MCF 10A (cell line): ENCODE results near the gene ZSWIM8. TPM values are rescaled to one million over a fixed set of nuclear protein-coding genes. Genes with fewer than 3 reads are reported as not detected.

ENCODE experiments used
- BruUV-seq: library from RNA; stranded (reverse); fragments of 400-500 nt; replicated peaks from 2 replicates; lab custom pipeline; 2021; lab: Mats Ljungman, UMichigan
- CTCF ChIA-PET: fragments of 300-600 bp; sonication (Branson Sonifier 250); formaldehyde crosslinking; extraction: SDS; loops from one replicate; lab custom pipeline; 2021; ENCODE audit warnings: antibody characterized with exemption, inconsistent platforms; lab: Yijun Ruan, JAX
- POLR2A ChIA-PET: fragments of 300-600, 350-650 bp; sonication (Branson Sonifier 250); formaldehyde crosslinking; extraction: SDS; loops from one replicate; lab custom pipeline; 2020; ENCODE audit warnings: antibody characterized with exemption, inconsistent platforms; lab: Yijun Ruan, JAX
- DNase-seq: peaks from one replicate; pipeline ENCODE4 v3.0.0-alpha.2; 2018; ENCODE audit not compliant: unreplicated experiment
- H3K27ac Mint-ChIP-seq: one replicate; pipeline ENCODE4 v1.8.0; 2022; ENCODE audit warnings: mild to moderate bottlenecking, low read depth, mixed read lengths; ENCODE audit not compliant: unreplicated experiment
- H3K27me3 Mint-ChIP-seq: one replicate; pipeline ENCODE4 v1.8.0; 2022; ENCODE audit warnings: mixed read lengths; ENCODE audit not compliant: insufficient read depth, unreplicated experiment
- H3K36me3 Mint-ChIP-seq: one replicate; pipeline ENCODE4 v1.8.0; 2022; ENCODE audit warnings: mild to moderate bottlenecking, moderate library complexity, mixed read lengths; ENCODE audit not compliant: insufficient read depth, unreplicated experiment
- H3K4me1 Mint-ChIP-seq: one replicate; pipeline ENCODE4 v1.8.0; 2022; ENCODE audit warnings: mixed read lengths; ENCODE audit not compliant: insufficient read depth, unreplicated experiment
- H3K4me3 Mint-ChIP-seq: one replicate; pipeline ENCODE4 v1.8.0; 2022; ENCODE audit warnings: mild to moderate bottlenecking, moderate library complexity, mixed read lengths; ENCODE audit not compliant: unreplicated experiment
- H3K9me3 Mint-ChIP-seq: one replicate; pipeline ENCODE4 v1.8.0; 2022; ENCODE audit warnings: mixed read lengths; ENCODE audit not compliant: unreplicated experiment
- intact Hi-C: fragments of 100-400 bp; cut with micrococcal nuclease; formaldehyde crosslinking; loops from 2 replicates; pipeline ENCODE4 v1.14.1; 2022
- total RNA-seq: library from RNA; stranded (reverse); gene quantifications from 2 replicates; pipeline ENCODE4 v1.2.3, GENCODE V29; 2022
- TF ChIP-seq, protein P1 (sequence below): fragments of 200-600 bp; IDR thresholded peaks from one replicate; pipeline ENCODE4 v1.8.0; 2022; ENCODE audit warnings: antibody characterized with exemption, mild to moderate bottlenecking; ENCODE audit not compliant: unreplicated experiment

Gene ZSWIM8
- total RNA-seq, 1 experiment from 2014 or later: 84.2 TPM

DNA sequence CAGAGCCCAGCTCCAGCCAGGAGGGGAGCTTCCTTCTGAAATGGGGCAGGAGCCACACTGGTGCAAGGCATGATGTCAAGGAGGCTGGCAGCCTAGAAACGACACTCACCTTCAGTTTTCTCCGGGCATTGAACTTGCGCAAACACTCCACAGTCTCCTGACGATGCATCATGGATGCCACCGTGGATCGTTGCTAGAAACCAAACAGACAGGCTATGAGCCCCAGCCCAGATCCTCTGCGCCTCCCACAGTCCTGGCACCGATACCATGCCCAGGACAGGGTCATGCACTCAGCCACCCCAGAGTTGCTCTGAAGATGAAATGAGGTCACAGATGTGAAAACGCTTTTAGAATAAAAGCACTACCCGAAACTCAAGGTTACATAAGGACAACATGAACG lies 56.9 kb downstream of the ZSWIM8 start:
- TF ChIP-seq, protein P1, sequence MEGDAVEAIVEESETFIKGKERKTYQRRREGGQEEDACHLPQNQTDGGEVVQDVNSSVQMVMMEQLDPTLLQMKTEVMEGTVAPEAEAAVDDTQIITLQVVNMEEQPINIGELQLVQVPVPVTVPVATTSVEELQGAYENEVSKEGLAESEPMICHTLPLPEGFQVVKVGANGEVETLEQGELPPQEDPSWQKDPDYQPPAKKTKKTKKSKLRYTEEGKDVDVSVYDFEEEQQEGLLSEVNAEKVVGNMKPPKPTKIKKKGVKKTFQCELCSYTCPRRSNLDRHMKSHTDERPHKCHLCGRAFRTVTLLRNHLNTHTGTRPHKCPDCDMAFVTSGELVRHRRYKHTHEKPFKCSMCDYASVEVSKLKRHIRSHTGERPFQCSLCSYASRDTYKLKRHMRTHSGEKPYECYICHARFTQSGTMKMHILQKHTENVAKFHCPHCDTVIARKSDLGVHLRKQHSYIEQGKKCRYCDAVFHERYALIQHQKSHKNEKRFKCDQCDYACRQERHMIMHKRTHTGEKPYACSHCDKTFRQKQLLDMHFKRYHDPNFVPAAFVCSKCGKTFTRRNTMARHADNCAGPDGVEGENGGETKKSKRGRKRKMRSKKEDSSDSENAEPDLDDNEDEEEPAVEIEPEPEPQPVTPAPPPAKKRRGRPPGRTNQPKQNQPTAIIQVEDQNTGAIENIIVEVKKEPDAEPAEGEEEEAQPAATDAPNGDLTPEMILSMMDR: no peak
- Mint-ChIP-seq H3K4me3 (no peak overlapping the region), H3K36me3 (peaks cover 39% of the 10 kb centered on the region), H3K27ac (no peak overlapping the region), H3K27me3 (no peaks in the 10 kb centered on the region), H3K9me3 (no peaks in the 10 kb centered on the region), H3K4me1 (peaks cover 5% of the 10 kb centered on the region)
- DNase-seq: no peak
- BruUV-seq: no TSS peak
- CTCF ChIA-PET: interaction anchor here (0.6 to 0.9 kb wide), 3 partner anchors 49 to 238 kb away, joined by 3 to 4 read pairs (median 4); no protein-coding TSS in a partner anchor
- POLR2A ChIA-PET: interaction anchor here (1.3 kb wide), 1 partner anchor 14 kb away, joined by 3 read pairs; no protein-coding TSS in a partner anchor
- intact Hi-C loops: no loop called here

DNA sequence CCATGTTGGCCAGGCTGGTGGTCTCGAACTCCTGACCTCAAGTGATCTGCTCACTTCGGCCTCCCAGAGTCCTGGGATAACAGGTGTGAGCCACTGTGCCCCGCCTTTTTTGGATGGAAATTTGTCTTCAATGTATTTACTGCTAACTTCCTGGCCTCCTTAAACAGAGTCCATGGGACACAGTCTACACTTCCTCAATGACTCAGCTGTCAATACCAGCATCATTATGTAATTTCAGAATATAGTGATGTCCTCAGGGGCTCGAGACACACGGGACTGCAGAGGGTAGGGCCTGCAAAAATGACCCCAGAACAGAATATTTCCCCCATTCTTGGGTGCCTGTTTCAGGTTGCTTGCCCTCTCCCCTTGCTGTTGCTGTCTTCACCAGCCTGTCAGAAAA lies 57.9 kb downstream of the ZSWIM8 start:
- H3K27ac Mint-ChIP-seq: no peak overlapping the region
- DNase-seq: no peak
- BruUV-seq: no TSS peak
- intact Hi-C loops: no loop called here
- no peaks in the 10 kb centered on the region for H3K27me3 Mint-ChIP-seq
- CTCF ChIA-PET: interaction anchor here (0.7 to 1.2 kb wide), 3 partner anchors 10 to 102 kb away, joined by 4 to 6 read pairs (median 5); no protein-coding TSS in a partner anchor
- H3K4me3 Mint-ChIP-seq: no peak overlapping the region
- no peaks in the 10 kb centered on the region for H3K9me3 Mint-ChIP-seq
- TF ChIP-seq, protein P1: no peak
- POLR2A ChIA-PET: interaction anchor here (1.3 kb wide), 1 partner anchor 15 kb away, joined by 3 read pairs; no protein-coding TSS in a partner anchor
- peaks cover 47% of the 10 kb centered on the region for H3K36me3 Mint-ChIP-seq
- H3K4me1 Mint-ChIP-seq: peaks cover 5% of the 10 kb centered on the region

DNA sequence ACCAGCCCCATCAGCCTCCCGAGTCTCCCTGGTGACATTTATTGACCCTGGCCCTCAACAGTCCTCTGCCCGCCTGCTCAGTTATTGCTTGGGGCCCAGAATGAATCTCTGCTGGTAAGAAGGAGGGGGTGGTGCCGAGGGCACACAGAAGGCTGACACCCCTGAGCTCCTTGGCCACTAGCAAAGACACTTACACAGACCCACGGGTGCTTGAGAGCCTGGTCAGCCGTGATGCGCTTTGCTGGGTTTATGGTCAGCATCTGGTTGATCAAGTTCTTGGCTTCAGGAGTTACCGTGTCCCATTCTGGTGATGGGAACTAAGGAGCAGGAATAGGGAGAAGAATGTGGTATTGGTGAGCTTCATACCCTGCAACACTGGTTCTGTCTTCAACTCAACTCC lies 61.6 kb downstream of the ZSWIM8 start:
- peaks cover 41% of the 10 kb centered on the region for H3K36me3 Mint-ChIP-seq
- H3K9me3 Mint-ChIP-seq: no peaks in the 10 kb centered on the region
- ChIA-PET CTCF (interaction anchor here (0.9 to 9.1 kb wide), 9 partner anchors 10 to 256 kb away, joined by 3 to 98 read pairs (median 6); no protein-coding TSS in a partner anchor), POLR2A (no interaction called here)
- intact Hi-C loops: no loop called here
- TF ChIP-seq, protein P1: no peak
- peaks cover 5% of the 10 kb centered on the region for H3K4me1 Mint-ChIP-seq
- no peak overlapping the region for H3K4me3 Mint-ChIP-seq
- no peaks in the 10 kb centered on the region for H3K27me3 Mint-ChIP-seq
- BruUV-seq: no TSS peak
- no peak overlapping the region for H3K27ac Mint-ChIP-seq
- no peak for DNase-seq

DNA sequence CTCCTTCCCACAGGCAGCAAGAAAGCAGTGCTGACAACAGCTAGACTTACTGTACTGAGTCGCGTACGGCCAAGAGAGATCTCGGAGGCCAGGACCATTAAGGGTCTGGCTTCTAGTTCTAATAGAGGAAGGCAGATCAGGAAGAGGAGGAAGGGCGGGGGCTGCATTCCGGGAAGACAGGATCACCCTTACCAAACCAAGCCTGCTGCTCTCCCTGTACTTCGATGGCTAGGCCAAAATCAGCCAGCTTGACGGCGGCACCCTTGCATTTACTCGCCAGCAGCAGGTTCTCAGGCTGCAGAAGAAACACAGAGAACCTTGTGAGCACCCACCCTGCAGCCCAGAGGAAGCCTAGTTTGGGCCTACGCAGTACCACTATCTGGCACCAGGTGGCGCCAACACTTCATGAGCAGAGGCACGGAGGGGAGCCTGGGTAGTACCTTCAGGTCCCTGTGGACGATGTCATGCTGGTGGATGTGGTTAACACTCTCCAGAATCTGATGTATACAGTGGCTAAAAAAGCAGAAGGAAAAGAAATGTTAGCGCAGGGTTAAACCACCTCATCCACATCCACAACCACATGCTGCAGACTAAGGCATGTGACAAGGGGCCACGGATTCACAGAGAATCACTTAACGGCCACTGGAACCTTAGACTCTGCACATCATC lies 63.5 kb downstream of the ZSWIM8 start:
- peaks cover 35% of the 10 kb centered on the region for H3K36me3 Mint-ChIP-seq

More for the DNA sequence above, 63.5 kb downstream of the ZSWIM8 start:
- H3K4me1 Mint-ChIP-seq: no peaks in the 10 kb centered on the region
- intact Hi-C loops: loop anchor here (1.0 kb wide), 2 partner anchors 30 to 91 kb away; no protein-coding TSS in a partner anchor
- no TSS peak for BruUV-seq
- no peak overlapping the region for H3K27ac Mint-ChIP-seq
- H3K4me3 Mint-ChIP-seq: no peak overlapping the region
- CTCF ChIA-PET: interaction anchor here (0.6 to 9.1 kb wide), 35 partner anchors 8 to 1308 kb away, joined by 3 to 98 read pairs (median 5); partner anchors contain the start of gene CAMK2G
- peak; percentile 79 for DNase-seq
- TF ChIP-seq, protein P1: peak; percentile 98
- H3K27me3 Mint-ChIP-seq: no peaks in the 10 kb centered on the region
- H3K9me3 Mint-ChIP-seq: no peaks in the 10 kb centered on the region
- POLR2A ChIA-PET: interaction anchor here (0.6 to 1.9 kb wide), 4 partner anchors 29 to 101 kb away, joined by 3 to 11 read pairs (median 4); no protein-coding TSS in a partner anchor
